Stomach (tissue), 4 donors: ENCODE data around the gene OPN1LW.

Source experiments
- CTCF ChIP-seq, 7 experiments: fragments of 450-650 bp in 4 of 7; fragments of 200-600 bp in 3 of 7; sonication (generic) in 3 of 7; IDR thresholded peaks; one replicate each; pipeline ENCODE4 v1.5.1; 2016 to 2019; ENCODE audit warnings: antibody characterized with exemption in 7 of 7, control low read depth in 2 of 7, mild to moderate bottlenecking in 1 of 7
- POLR2A ChIP-seq, 4 donors: fragments of 450-650 bp; IDR thresholded peaks; one replicate each; pipeline ENCODE4 v1.6.1; 2016; ENCODE audit warnings: antibody characterized with exemption in 4 of 4, control low read depth in 2 of 4, mild to moderate bottlenecking in 1 of 4, moderate library complexity in 1 of 4

DNA sequence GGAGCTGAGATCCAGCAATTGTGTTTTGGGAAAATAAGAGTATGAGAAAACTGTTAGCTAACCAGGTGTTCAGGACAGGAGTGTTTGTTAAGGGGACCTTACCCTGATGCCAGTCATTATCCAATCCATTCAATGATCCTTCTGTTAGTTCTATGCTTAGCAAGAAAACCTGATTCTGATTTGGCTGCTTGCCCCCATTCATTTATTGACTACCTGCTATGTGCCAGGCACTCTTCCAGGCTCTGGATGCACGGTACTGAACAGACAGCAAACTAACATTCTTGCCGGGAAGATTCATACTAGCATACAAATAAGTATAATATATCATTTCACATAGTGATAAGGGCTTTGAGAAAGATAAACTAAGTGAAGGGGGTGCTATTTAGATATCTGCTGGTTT, 45.5 kb upstream of the OPN1LW start:
- TF ChIP-seq CTCF (IDR thresholded peaks at IDR 0.05) (no peak), POLR2A (IDR thresholded peaks at IDR 0.05) (no peak)
